Measurements from ENCODE around the gene TFDP1. TPM values are rescaled to one million over a fixed set of nuclear protein-coding genes. Genes with fewer than 3 reads are reported as not detected.
"Not testable (repeated sequence)": the region's sequence is repeated elsewhere in the genome, so short reads cannot be mapped to it uniquely, and the experiment has no call there.

TFDP1 gene
- total RNA-seq, 1 donor from 2014 or later, result 54.4 TPM

GRCh38 chr13:113621498-113621897 is 36.9 kb downstream of the TFDP1 start:
- not testable (repeated sequence) for DNase-seq (ENCODE audit: low read depth); H3K36me3 ChIP-seq (ENCODE audit: control insufficient read depth, insufficient read depth, low read length)
- TF ChIP-seq CTCF (IDR thresholded peaks at IDR 0.05; ENCODE audit: insufficient read depth, low read length, poor library complexity, severe bottlenecking), result peak; percentile 8

GRCh38 chr13:113621986-113622550 is 37.5 kb downstream of the TFDP1 start:
- not testable (repeated sequence) for DNase-seq (ENCODE audit: low read depth); H3K36me3 ChIP-seq (ENCODE audit: control insufficient read depth, insufficient read depth, low read length); H3K4me3 ChIP-seq (ENCODE audit: low read depth, low read length); H3K27me3 ChIP-seq (ENCODE audit: control insufficient read depth, insufficient read depth, low read length)

More at GRCh38 chr13:113621498-113621897, 36.9 kb downstream of the TFDP1 start:
- not testable (repeated sequence) for H3K4me3 ChIP-seq (ENCODE audit: low read depth, low read length); H3K27me3 ChIP-seq (ENCODE audit: control insufficient read depth, insufficient read depth, low read length)

GRCh38 chr13:113622791-113623490 is 38.4 kb downstream of the TFDP1 start:
- H3K4me3 ChIP-seq (ENCODE audit: low read depth, low read length), result no peak overlapping the region
- H3K27me3 ChIP-seq (ENCODE audit: control insufficient read depth, insufficient read depth, low read length), result no peaks in the 10 kb centered on the region
- DNase-seq (ENCODE audit: low read depth), result no peak

GRCh38 chr13:113623491-113624234 is 39.1 kb downstream of the TFDP1 start:
- no peak for DNase-seq (ENCODE audit: low read depth)
- no peak for TF ChIP-seq CTCF (IDR thresholded peaks at IDR 0.05; ENCODE audit: insufficient read depth, low read length, poor library complexity, severe bottlenecking)
- Histone ChIP-seq H3K27me3 (ENCODE audit: control insufficient read depth, insufficient read depth, low read length) (no peaks in the 10 kb centered on the region), H3K36me3 (ENCODE audit: control insufficient read depth, insufficient read depth, low read length) (no peaks in the 10 kb centered on the region), H3K4me3 (ENCODE audit: low read depth, low read length) (no peak overlapping the region)

More at GRCh38 chr13:113622791-113623490, 38.4 kb downstream of the TFDP1 start:
- no peak for TF ChIP-seq CTCF (IDR thresholded peaks at IDR 0.05; ENCODE audit: insufficient read depth, low read length, poor library complexity, severe bottlenecking)
- no peaks in the 10 kb centered on the region for H3K36me3 ChIP-seq (ENCODE audit: control insufficient read depth, insufficient read depth, low read length)

GRCh38 chr13:113624235-113624587 is 39.7 kb downstream of the TFDP1 start:
- Histone ChIP-seq H3K4me3 (ENCODE audit: low read depth, low read length) (no peak overlapping the region), H3K36me3 (ENCODE audit: control insufficient read depth, insufficient read depth, low read length) (no peaks in the 10 kb centered on the region), H3K27me3 (ENCODE audit: control insufficient read depth, insufficient read depth, low read length) (no peaks in the 10 kb centered on the region)
- no peak for TF ChIP-seq CTCF (IDR thresholded peaks at IDR 0.05; ENCODE audit: insufficient read depth, low read length, poor library complexity, severe bottlenecking)
- DNase-seq (ENCODE audit: low read depth), result no peak

- not testable (repeated sequence) for H3K4me3 ChIP-seq (ENCODE audit: low read depth, low read length); DNase-seq (ENCODE audit: low read depth); H3K36me3 ChIP-seq (ENCODE audit: control insufficient read depth, insufficient read depth, low read length); H3K27me3 ChIP-seq (ENCODE audit: control insufficient read depth, insufficient read depth, low read length)
These were observed 40.2 kb downstream of the TFDP1 start for GRCh38 chr13:113624640-113625304.

Measured in kidney epithelial cell (primary cell).